Fibroblast of skin of abdomen (primary cell): ENCODE data around the gene BRINP3.
A peak's percentile ranks its signal among the peaks of the same experiment; 100 is the strongest.

ENCODE experiments used
- DNase-seq: peaks from one replicate; pipeline ENCODE4 v3.0.0-alpha.2; 2013

The BRINP3 gene

DNA sequence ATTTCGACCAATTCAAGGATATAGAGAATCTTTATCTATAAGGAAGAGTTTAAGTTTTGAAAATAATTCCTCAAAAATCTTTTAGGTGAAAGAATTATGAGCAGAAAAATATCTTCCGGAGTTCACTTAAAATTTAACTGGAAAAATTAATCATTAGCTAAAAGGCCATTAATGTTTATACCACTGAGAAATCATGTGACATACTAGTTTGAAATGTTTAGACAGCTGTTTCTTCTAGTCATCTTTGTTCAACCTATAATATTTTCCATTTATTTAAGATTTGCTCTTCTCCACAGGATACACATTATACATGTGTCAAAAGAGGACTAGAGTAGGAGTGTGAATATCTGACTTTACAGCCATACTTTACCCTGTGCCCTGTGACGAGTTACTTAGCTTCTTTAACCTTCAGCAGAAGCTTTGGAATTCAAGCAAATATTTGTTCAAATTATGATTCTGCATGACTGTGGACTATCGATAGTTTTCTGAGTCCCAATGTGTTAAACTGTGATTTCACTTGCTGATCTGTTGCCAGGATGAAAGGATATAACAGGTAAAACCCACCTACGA lies 374.8 kb downstream of the BRINP3 start:
- no peak for DNase-seq

DNA sequence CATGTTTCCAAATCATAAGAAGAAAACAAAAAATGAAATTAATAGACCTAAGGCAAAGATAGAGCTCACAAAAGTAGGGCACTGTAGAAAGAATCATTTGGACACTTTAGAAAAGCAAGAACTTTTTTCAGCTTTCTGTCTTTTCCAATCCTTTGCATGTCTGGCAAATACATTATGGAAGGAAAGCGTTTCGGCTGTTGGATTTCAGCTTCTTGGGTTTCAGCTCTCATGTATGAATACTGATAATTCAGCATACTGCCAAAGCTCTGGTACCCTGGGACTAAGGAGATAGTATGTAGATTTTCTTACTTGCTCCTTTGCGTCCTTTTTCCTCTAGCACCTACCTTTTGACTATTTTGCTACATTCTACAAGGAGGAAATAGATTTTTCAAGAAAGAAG lies 375.9 kb downstream of the BRINP3 start:
- DNase-seq = no peak

DNA sequence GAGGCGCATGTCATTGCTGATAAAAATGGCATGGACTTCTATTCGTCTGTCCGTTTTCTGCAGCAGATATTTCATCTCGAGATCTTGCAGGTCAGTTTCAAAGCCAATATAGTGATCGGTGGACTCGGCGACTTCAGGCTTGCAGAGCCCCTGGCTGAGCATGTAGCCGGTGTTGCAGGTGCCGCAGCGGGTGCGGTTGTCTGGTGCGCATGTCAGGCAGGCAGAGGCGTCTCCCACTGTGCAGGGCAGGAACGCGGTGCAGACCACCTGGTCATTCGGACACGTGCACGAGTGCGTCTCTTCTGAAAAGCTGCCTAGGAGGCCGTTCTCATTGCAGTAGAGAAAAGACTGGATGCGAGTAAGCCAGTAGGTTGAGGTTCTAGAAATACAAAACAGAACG lies 378.9 kb downstream of the BRINP3 start:
- DNase-seq = no peak

DNA sequence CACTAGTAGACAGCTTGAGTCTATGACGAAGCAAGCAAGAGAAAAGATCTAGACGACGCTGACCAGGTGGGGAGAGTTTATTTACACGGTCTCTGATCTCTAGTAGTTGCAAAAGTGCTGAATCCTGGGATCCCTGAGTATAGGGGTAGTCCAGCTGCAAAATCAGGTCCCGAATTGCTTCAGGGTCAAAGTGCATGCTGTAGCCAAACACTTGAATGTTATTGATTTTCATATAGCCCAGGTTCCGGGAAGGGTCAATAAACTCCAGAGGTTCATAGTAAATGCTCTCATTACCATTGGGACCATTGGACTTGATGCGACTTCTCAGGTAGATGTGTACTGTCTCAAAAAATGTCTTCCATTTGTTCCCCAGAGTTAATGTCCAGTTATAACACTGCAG lies 379.6 kb downstream of the BRINP3 start:
- no peak for DNase-seq

DNA sequence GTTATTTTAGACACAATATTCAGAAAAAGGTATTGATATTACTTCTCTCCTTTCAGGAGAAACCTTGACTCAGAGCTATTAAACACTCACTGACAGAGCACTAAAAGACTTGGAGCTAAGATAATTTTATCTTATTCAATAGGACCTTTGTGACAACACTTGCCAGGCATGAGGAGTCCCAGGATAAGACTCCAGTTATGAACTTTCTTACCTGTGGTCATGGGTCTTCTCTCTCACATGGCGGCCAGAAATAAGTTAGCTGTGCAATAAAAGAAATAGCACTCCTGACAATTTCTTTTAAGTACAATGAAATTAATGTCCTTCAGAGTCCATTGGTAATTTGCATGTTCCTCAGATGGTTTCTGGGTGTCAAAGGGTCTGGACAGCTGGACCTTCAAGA lies 382.1 kb downstream of the BRINP3 start:
- no peak for DNase-seq

DNA sequence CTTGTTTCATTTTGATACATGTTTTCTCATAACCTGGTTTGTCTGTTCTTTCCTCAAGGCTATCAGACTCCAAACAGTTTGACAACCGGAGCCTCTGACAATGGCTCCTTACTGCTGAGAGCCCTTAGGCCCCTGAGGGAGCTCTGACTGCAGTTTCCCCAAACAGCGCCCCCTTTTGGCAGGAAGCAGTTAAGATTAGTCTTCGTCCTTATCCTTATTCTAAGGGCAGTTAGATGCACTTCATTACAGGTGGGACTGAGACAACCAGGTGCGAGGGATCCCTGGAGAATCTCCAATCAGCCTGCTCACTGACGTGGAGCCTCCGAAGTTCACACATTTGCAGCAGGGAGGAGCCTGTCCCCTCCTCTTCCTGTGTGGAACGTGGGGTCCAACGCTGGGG lies 393.1 kb downstream of the BRINP3 start:
- DNase-seq = no peak

DNA sequence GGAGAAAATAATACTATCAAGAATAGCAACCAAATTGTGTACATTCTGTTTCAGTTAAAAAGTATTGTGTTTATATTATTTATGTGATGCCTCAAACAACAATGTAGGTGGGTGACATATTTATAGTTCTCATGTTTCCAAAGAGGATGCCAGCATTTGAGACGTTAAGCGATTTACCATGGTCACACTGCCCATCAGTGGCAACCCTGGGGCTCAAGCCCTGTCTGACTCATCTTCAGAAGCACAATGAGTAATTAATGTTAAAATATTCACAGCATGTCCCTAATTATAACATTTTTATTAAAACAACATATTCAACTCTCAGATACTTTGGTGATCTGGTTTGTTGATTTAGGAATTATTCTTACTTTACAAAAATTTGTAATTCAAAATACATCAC lies 409.4 kb downstream of the BRINP3 start:
- no peak for DNase-seq

DNA sequence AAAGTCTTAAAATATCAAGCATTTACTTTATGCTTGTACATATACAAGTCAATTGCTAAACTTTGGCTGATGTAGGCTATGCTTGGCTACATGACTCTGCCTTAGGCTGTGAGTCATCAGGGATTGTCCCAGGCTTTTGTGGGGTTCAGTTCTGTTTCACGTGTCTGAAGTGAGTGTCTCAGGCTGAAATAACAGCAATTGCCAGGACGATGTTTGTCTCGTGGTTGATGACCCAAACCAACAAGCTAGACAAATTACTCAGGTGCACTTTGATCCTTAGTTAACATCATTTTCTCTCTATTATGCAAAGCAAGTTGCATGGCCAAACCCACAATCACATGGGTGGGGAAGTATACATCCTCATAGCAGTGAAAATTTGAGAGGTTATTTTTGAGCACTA lies 410.1 kb downstream of the BRINP3 start:
- peak; percentile 4 for DNase-seq

DNA sequence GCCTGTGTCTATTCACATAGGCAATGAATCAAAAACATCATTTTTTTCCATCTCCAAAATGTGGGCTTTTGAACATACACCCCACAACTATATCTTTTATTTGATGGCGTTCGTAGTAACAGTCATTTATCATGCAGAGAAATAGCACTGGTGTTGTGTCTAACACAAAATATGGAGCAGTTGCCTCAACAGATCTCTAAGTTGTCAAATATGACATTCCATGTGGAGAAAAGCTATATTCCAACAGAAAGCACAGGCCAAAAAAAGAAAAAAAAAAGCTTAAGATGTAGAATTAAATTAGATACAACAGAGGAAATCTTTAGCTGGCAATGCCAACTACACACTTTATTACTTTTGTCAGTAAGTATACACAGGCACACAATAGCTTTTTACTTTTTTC lies 411.7 kb downstream of the BRINP3 start:
- DNase-seq = no peak

DNA sequence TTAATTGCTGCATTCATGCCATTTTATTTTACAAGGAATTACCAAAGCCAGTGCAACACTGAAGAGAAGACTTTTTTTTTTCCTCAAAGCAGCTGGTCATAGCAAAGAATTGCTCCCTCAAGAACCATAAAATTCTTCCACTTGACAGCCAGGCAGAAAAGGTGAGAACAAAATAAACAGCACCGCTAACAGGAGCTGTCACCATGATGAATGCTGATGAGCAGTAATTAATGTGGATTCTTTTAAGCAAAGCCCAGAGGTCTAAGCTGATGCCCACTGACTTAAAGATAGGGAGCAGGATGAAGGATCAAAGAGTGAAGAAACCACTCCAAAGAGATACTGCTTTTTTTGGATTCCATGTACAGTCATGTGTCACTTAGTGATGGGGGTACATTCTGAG lies 428.4 kb downstream of the BRINP3 start:
- no peak for DNase-seq
